ENCODE results near the gene MPIG6B.

DNA sequence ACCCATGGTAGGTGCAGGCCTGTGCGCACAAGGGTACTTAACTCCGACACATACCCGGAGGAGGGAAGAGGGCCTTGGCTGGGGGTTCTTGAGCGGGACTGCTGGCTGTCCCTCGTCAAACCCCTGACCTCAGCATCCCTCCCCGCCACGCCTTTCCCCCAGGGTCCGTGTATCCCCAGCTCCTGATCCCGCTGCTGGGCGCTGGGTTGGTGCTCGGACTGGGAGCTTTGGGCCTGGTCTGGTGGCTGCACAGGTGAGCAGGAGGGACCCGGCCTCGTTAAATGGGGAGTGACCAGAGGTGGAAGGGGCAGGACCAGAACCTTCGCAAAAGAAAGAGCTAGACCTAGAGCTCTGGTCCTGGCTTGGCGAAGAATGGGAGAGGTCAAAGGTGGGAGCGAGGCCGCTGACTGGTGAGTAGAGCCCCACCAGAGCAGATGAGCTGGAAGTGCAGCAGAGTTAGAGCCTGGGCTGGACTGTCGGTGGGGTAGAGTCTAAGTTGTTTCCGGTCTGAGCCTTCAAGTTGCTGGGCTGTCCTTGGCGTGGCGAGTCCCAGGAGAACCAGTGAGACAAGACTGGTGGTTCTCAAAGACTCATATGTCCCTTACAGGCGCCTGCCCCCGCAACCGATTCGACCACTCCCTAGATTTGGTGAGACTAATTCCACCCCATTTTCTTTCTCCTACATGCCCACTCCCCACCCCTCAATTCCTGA is 963 bp downstream of the MPIG6B start:
- TF ChIP-seq CTCF (IDR thresholded peaks at IDR 0.05; ENCODE audit: low read length) (no peak), EZH2 (optimal IDR thresholded peaks at IDR 0.05; ENCODE audit: low read depth, low read length) (no peak), EZH2phosphoT487 (IDR thresholded peaks at IDR 0.05; ENCODE audit: low read length) (no peak)

Measured in MM.1S (cell line).